WTC11 (cell line): ENCODE results near the gene ADARB2. TPM values are rescaled to one million over a fixed set of nuclear protein-coding genes. Genes with fewer than 3 reads are reported as not detected.

Experiments
- ATAC-seq: fragments of 200-7000 bp; cut with Tn5 transposase; 2 replicates; pipeline ENCODE4 v1.10.0; 2021; ENCODE audit warnings: mild to moderate bottlenecking, moderate library complexity
- CTCF ChIA-PET: fragments of 300-600 bp; sonication (Branson Sonifier 250); formaldehyde crosslinking; loops from one replicate; lab custom pipeline; 2021; ENCODE audit warnings: antibody characterized with exemption; lab: Charles Lee
- POLR2A ChIA-PET: fragments of 350-600 bp; sonication (Branson Sonifier 250); formaldehyde crosslinking; loops from one replicate; lab custom pipeline; 2021; ENCODE audit warnings: antibody characterized with exemption; lab: Charles Lee
- DNase-seq: peaks from one replicate; pipeline ENCODE4 v3.0.0; 2021; ENCODE audit warnings: low spot score
- H3K27ac Mint-ChIP-seq: 2 replicates; pipeline ENCODE4 v1.8.0; 2021; ENCODE audit warnings: mixed read lengths
- H3K27me3 Mint-ChIP-seq: 2 replicates; pipeline ENCODE4 v1.8.0; 2021; ENCODE audit warnings: low read depth, mild to moderate bottlenecking, moderate library complexity, mixed read lengths
- H3K36me3 Mint-ChIP-seq: 2 replicates; pipeline ENCODE4 v1.8.0; 2021; ENCODE audit warnings: mixed read lengths
- H3K4me1 Mint-ChIP-seq: 2 replicates; pipeline ENCODE4 v1.8.0; 2022; ENCODE audit warnings: mixed read lengths
- H3K4me3 Mint-ChIP-seq: 2 replicates; pipeline ENCODE4 v1.8.0; 2021; ENCODE audit warnings: mild to moderate bottlenecking, moderate library complexity, mixed read lengths
- H3K9me3 Mint-ChIP-seq: 2 replicates; pipeline ENCODE4 v1.8.0; 2021; ENCODE audit warnings: mixed read lengths
- ARID4B ChIP-seq: sonication (generic); formaldehyde crosslinking; IDR thresholded peaks from 2 replicates; pipeline ENCODE4 v1.8.0; 2023; ENCODE audit warnings: missing genetic modification reagents, mild to moderate bottlenecking, borderline replicate concordance
- CBFB ChIP-seq: sonication (generic); formaldehyde crosslinking; IDR thresholded peaks from 2 replicates; pipeline ENCODE4 v1.8.1; 2022; ENCODE audit warnings: mild to moderate bottlenecking, low read depth, missing genetic modification reagents
- CREM ChIP-seq: sonication (generic); formaldehyde crosslinking; IDR thresholded peaks from 2 replicates; pipeline ENCODE4 v1.8.1; 2022; ENCODE audit warnings: mild to moderate bottlenecking, missing genetic modification reagents, moderate library complexity
- FOXP4 ChIP-seq: sonication (generic); formaldehyde crosslinking; IDR thresholded peaks from 2 replicates; pipeline ENCODE4 v1.8.0; 2022; ENCODE audit warnings: mild to moderate bottlenecking, missing genetic modification reagents
- JAZF1 ChIP-seq: fragments of 250-450 bp; sonication (Bioruptor Pico); IDR thresholded peaks from 2 replicates; pipeline ENCODE4 v1.9.0; 2021; ENCODE audit warnings: moderate library complexity, mild to moderate bottlenecking, inconsistent platforms
- PRRX2 ChIP-seq: fragments of 250-450 bp; sonication (Bioruptor Pico); IDR thresholded peaks from 2 replicates; pipeline ENCODE4 v1.8.0; 2021; ENCODE audit warnings: mild to moderate bottlenecking
- RELA ChIP-seq: sonication (generic); formaldehyde crosslinking; IDR thresholded peaks from 2 replicates; pipeline ENCODE4 v1.8.1; 2022; ENCODE audit warnings: missing genetic modification reagents, mild to moderate bottlenecking, borderline replicate concordance
- SMAD3 ChIP-seq: sonication (generic); formaldehyde crosslinking; IDR thresholded peaks from 2 replicates; pipeline ENCODE4 v1.8.0; 2022; ENCODE audit warnings: missing genetic modification reagents, mild to moderate bottlenecking, borderline replicate concordance
- USF2 ChIP-seq: sonication (generic); formaldehyde crosslinking; IDR thresholded peaks from 2 replicates; pipeline ENCODE4 v1.8.1; 2023; ENCODE audit warnings: mild to moderate bottlenecking, missing genetic modification reagents, moderate library complexity
- ZBTB21 ChIP-seq: sonication (generic); formaldehyde crosslinking; IDR thresholded peaks from 2 replicates; pipeline ENCODE4 v1.8.1; 2023; ENCODE audit warnings: mild to moderate bottlenecking, missing genetic modification reagents, borderline replicate concordance
- ZNF138 ChIP-seq: sonication (generic); formaldehyde crosslinking; conservative IDR thresholded peaks from 2 replicates; pipeline ENCODE4 v1.8.1; 2022; ENCODE audit warnings: mild to moderate bottlenecking, moderate library complexity, missing genetic modification reagents
- ZNF232 ChIP-seq: sonication (generic); formaldehyde crosslinking; IDR thresholded peaks from 2 replicates; pipeline ENCODE4 v1.8.0; 2022; ENCODE audit warnings: mild to moderate bottlenecking, missing genetic modification reagents
- ZSCAN18 ChIP-seq: fragments of 250-450 bp; sonication (Bioruptor Pico); IDR thresholded peaks from 2 replicates; pipeline ENCODE4 v2.1.2; 2022; ENCODE audit warnings: mild to moderate bottlenecking, moderate library complexity
- total RNA-seq: library from RNA; stranded (reverse); gene quantifications from 3 replicates; pipeline ENCODE4 v1.2.3, GENCODE V29; 2021
- TF ChIP-seq, protein P1 (sequence below): sonication (generic); formaldehyde crosslinking; IDR thresholded peaks from 2 replicates; pipeline ENCODE4 v1.8.1; 2022; ENCODE audit warnings: low read depth, missing genetic modification reagents, borderline replicate concordance
- TF ChIP-seq, protein P2 (sequence below): sonication (generic); formaldehyde crosslinking; conservative IDR thresholded peaks from 2 replicates; pipeline ENCODE4 v1.8.1; 2023; ENCODE audit warnings: mild to moderate bottlenecking, low read depth, missing genetic modification reagents, moderate library complexity
- TF ChIP-seq, protein P3 (sequence below): fragments of 250-450 bp; sonication (Bioruptor Pico); IDR thresholded peaks from 2 replicates; pipeline ENCODE4 v1.9.0; 2021; ENCODE audit warnings: mild to moderate bottlenecking

The ADARB2 gene
- total RNA-seq, 1 experiment from 2014 or later, result 3.7 TPM

GRCh38 chr10:1594372-1595241 is 142.7 kb downstream of the ADARB2 start:
- Mint-ChIP-seq H3K4me1 (no peaks in the 10 kb centered on the region), H3K27ac (no peak overlapping the region; the same call in 1 of the 2 replicates), H3K4me3 (no peak overlapping the region), H3K9me3 (peaks cover 5% of the 10 kb centered on the region; the same call in 1 of the 2 replicates), H3K27me3 (peaks cover 2% of the 10 kb centered on the region; the same call in 1 of the 2 replicates), H3K36me3 (no peaks in the 10 kb centered on the region)
- DNase-seq (no peak), ATAC-seq (no peak)
- POLR2A ChIA-PET, result no interaction called here
- CTCF ChIA-PET, result interaction anchor here (1.6 kb wide), 1 partner anchor 13 kb away, joined by 3 read pairs; no protein-coding TSS in a partner anchor
- TF ChIP-seq, protein P1, sequence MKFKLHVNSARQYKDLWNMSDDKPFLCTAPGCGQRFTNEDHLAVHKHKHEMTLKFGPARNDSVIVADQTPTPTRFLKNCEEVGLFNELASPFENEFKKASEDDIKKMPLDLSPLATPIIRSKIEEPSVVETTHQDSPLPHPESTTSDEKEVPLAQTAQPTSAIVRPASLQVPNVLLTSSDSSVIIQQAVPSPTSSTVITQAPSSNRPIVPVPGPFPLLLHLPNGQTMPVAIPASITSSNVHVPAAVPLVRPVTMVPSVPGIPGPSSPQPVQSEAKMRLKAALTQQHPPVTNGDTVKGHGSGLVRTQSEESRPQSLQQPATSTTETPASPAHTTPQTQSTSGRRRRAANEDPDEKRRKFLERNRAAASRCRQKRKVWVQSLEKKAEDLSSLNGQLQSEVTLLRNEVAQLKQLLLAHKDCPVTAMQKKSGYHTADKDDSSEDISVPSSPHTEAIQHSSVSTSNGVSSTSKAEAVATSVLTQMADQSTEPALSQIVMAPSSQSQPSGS (CRISPR knock-in tag), result no peak
- no peak for TF ChIP-seq CREM (CRISPR knock-in tag)
- TF ChIP-seq ZBTB21 (CRISPR knock-in tag), result no peak
- TF ChIP-seq, protein P2, sequence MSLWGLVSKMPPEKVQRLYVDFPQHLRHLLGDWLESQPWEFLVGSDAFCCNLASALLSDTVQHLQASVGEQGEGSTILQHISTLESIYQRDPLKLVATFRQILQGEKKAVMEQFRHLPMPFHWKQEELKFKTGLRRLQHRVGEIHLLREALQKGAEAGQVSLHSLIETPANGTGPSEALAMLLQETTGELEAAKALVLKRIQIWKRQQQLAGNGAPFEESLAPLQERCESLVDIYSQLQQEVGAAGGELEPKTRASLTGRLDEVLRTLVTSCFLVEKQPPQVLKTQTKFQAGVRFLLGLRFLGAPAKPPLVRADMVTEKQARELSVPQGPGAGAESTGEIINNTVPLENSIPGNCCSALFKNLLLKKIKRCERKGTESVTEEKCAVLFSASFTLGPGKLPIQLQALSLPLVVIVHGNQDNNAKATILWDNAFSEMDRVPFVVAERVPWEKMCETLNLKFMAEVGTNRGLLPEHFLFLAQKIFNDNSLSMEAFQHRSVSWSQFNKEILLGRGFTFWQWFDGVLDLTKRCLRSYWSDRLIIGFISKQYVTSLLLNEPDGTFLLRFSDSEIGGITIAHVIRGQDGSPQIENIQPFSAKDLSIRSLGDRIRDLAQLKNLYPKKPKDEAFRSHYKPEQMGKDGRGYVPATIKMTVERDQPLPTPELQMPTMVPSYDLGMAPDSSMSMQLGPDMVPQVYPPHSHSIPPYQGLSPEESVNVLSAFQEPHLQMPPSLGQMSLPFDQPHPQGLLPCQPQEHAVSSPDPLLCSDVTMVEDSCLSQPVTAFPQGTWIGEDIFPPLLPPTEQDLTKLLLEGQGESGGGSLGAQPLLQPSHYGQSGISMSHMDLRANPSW (CRISPR knock-in tag), result no peak
- no peak for TF ChIP-seq ZSCAN18
- TF ChIP-seq FOXP4 (CRISPR knock-in tag), result no peak
- no peak for TF ChIP-seq CBFB (CRISPR knock-in tag)

DNA sequence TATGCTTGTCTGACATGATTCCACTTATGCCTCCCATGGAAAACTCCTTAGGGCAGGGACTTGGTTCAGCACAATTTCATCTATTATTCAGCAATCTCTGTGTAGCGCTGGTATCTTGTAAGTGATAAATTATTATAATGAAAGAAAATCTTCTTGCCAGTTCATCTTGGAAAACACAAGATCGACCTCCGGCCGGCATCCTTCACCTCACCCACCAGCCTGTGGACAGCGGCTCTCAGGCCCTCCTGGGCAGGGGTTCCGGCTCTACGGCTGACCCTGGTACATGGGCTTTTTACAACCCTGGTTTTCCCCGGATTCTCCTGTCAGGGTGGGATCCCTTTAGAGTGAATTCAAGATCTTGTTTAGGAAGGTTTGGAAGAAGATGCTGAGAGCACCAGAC is 145.6 kb downstream of the ADARB2 start:
- Mint-ChIP-seq H3K27me3 (peaks cover 5% of the 10 kb centered on the region), H3K9me3 (peaks cover 20% of the 10 kb centered on the region), H3K36me3 (peaks cover 9% of the 10 kb centered on the region; the same call in 1 of the 2 replicates), H3K4me1 (no peaks in the 10 kb centered on the region), H3K4me3 (no peak overlapping the region), H3K27ac (no peak overlapping the region)
- DNase-seq (no peak), ATAC-seq (no peak)
- ChIA-PET POLR2A (no interaction called here), CTCF (interaction anchor here (1.0 kb wide), 1 partner anchor 223 kb away, joined by 3 read pairs; no protein-coding TSS in a partner anchor)
- TF ChIP-seq JAZF1 (no peak), ZNF138 (CRISPR knock-in tag) (no peak), PRRX2 (CRISPR knock-in tag) (no peak), ARID4B (CRISPR knock-in tag) (no peak), ZNF232 (CRISPR knock-in tag) (no peak), RELA (no peak), USF2 (CRISPR knock-in tag) (no peak), SMAD3 (CRISPR knock-in tag) (no peak)
- TF ChIP-seq, protein P3, sequence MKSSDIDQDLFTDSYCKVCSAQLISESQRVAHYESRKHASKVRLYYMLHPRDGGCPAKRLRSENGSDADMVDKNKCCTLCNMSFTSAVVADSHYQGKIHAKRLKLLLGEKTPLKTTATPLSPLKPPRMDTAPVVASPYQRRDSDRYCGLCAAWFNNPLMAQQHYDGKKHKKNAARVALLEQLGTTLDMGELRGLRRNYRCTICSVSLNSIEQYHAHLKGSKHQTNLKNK (CRISPR knock-in tag), result no peak
- TF ChIP-seq, protein P1 (CRISPR knock-in tag), result no peak
